ENCODE data around the gene TSC1.

- TF ChIP-seq, protein P1, sequence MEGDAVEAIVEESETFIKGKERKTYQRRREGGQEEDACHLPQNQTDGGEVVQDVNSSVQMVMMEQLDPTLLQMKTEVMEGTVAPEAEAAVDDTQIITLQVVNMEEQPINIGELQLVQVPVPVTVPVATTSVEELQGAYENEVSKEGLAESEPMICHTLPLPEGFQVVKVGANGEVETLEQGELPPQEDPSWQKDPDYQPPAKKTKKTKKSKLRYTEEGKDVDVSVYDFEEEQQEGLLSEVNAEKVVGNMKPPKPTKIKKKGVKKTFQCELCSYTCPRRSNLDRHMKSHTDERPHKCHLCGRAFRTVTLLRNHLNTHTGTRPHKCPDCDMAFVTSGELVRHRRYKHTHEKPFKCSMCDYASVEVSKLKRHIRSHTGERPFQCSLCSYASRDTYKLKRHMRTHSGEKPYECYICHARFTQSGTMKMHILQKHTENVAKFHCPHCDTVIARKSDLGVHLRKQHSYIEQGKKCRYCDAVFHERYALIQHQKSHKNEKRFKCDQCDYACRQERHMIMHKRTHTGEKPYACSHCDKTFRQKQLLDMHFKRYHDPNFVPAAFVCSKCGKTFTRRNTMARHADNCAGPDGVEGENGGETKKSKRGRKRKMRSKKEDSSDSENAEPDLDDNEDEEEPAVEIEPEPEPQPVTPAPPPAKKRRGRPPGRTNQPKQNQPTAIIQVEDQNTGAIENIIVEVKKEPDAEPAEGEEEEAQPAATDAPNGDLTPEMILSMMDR (conservative IDR thresholded peaks at IDR 0.05; ENCODE audit: low read length) = no peak
- TF ChIP-seq EZH2phosphoT487 (IDR thresholded peaks at IDR 0.05; ENCODE audit: borderline replicate concordance, low read depth, low read length) = no peak
These were observed 26.1 kb upstream of the TSC1 start for GRCh38 chr9:132970324-132971062.

Data from OCI-LY7 (cell line).